Right atrium auricular region (tissue), 2 donors: ENCODE results near the gene HERC3. TPM values are rescaled to one million over a fixed set of nuclear protein-coding genes. Genes with fewer than 3 reads are reported as not detected.

Experiments
- DNase-seq: peaks from one replicate; pipeline ENCODE4 v3.0.0-alpha.2; 2019; ENCODE audit warnings: low spot score
- H3K27ac ChIP-seq, 2 donors: fragments of 200-600 bp; sonication (generic); 1 replicate in 1 of 2; 2 replicates in 1 of 2; pipeline ENCODE4 v1.5.1; 2016 to 2019
- H3K27me3 ChIP-seq, 2 donors: fragments of 200-600 bp; sonication (generic); one replicate each; pipeline versions ENCODE4 v1.5.1 to v1.6.0; 2017 to 2019
- H3K36me3 ChIP-seq: fragments of 200-600 bp; sonication (generic); one replicate; pipeline ENCODE4 v1.5.1; 2016
- H3K4me1 ChIP-seq, 2 donors: fragments of 200-600 bp; sonication (generic); one replicate each; pipeline versions ENCODE4 v1.5.1 to v1.6.0; 2017 to 2019
- H3K4me3 ChIP-seq, 2 donors: fragments of 200-600 bp; sonication (generic); 1 replicate in 1 of 2; 2 replicates in 1 of 2; pipeline ENCODE4 v1.5.1; 2017 to 2019; ENCODE audit warnings: mild to moderate bottlenecking in 1 of 2, moderate library complexity in 1 of 2
- H3K9me3 ChIP-seq, 2 donors: fragments of 200-600 bp; sonication (generic); one replicate each; pipeline ENCODE4 v1.5.1; 2019
- CTCF ChIP-seq, 2 donors: fragments of 200-600 bp; sonication (generic); IDR thresholded peaks; one replicate each; pipeline ENCODE4 v1.5.1; 2019; ENCODE audit warnings: antibody characterized with exemption in 2 of 2
- total RNA-seq, 2 donors: library from RNA; depleted of rRNA; stranded (reverse); fragments of >200 nt; gene quantifications; one replicate each; pipeline ENCODE4 v1.1.0, GENCODE V29; 2016

HERC3 gene
- total RNA-seq, 2 donors from 2014 or later: 27.4 to 36.2 TPM

GRCh38 chr4:88698519-88698918 lies 106.2 kb downstream of the HERC3 start:
- TF ChIP-seq CTCF (IDR thresholded peaks at IDR 0.05): no peak
- no peak for DNase-seq
- H3K9me3 ChIP-seq: no peaks in the 10 kb centered on the region
- no peaks in the 10 kb centered on the region for H3K27me3 ChIP-seq
- H3K4me3 ChIP-seq: no peak overlapping the region
- peak overlapping the region; percentile 81 for H3K27ac ChIP-seq
- H3K36me3 ChIP-seq: peaks cover 10% of the 10 kb centered on the region
- H3K4me1 ChIP-seq: no peaks in the 10 kb centered on the region

GRCh38 chr4:88702782-88703181 lies 110.5 kb downstream of the HERC3 start:
- Histone ChIP-seq H3K4me3 (no peak overlapping the region), H3K9me3 (no peaks in the 10 kb centered on the region), H3K4me1 (peaks cover 0 to 12% of the 10 kb centered on the region in 2 donors), H3K27me3 (no peaks in the 10 kb centered on the region), H3K27ac (no peak overlapping the region), H3K36me3 (peaks cover 19% of the 10 kb centered on the region)
- DNase-seq: no peak
- no peak for TF ChIP-seq CTCF (IDR thresholded peaks at IDR 0.05)

GRCh38 chr4:88705223-88705622 lies 112.9 kb downstream of the HERC3 start:
- no peak overlapping the region for H3K27ac ChIP-seq
- no peak for TF ChIP-seq CTCF (IDR thresholded peaks at IDR 0.05)
- peaks cover 0 to 12% of the 10 kb centered on the region in 2 donors for H3K4me1 ChIP-seq
- H3K36me3 ChIP-seq: peaks cover 18% of the 10 kb centered on the region
- no peaks in the 10 kb centered on the region for H3K27me3 ChIP-seq
- H3K9me3 ChIP-seq: no peaks in the 10 kb centered on the region
- no peak overlapping the region for H3K4me3 ChIP-seq
- DNase-seq: no peak

- H3K27ac ChIP-seq: no peak overlapping the region
- no peak overlapping the region for H3K4me3 ChIP-seq
- H3K27me3 ChIP-seq: no peaks in the 10 kb centered on the region
- H3K4me1 ChIP-seq: peaks cover 0 to 12% of the 10 kb centered on the region in 2 donors
- no peak for TF ChIP-seq CTCF (IDR thresholded peaks at IDR 0.05)
- no peak for DNase-seq
- H3K36me3 ChIP-seq: peaks cover 25% of the 10 kb centered on the region
- no peaks in the 10 kb centered on the region for H3K9me3 ChIP-seq
Observed at GRCh38 chr4:88705805-88706492, 113.7 kb downstream of the HERC3 start.

- H3K27me3 ChIP-seq: no peaks in the 10 kb centered on the region
- H3K4me1 ChIP-seq: peaks cover 0 to 12% of the 10 kb centered on the region in 2 donors
- H3K36me3 ChIP-seq: peaks cover 30% of the 10 kb centered on the region
- no peak for DNase-seq
- H3K9me3 ChIP-seq: no peaks in the 10 kb centered on the region
- peak; percentile 47 to 73 for TF ChIP-seq CTCF (IDR thresholded peaks at IDR 0.05)
- H3K4me3 ChIP-seq: no peak overlapping the region
- peak overlapping the region in 1 of 2 donors; percentile 52 for H3K27ac ChIP-seq
Observed at GRCh38 chr4:88706574-88706973, 114.3 kb downstream of the HERC3 start.

GRCh38 chr4:88709989-88710388 lies 117.7 kb downstream of the HERC3 start:
- Histone ChIP-seq H3K4me1 (peaks cover 0 to 12% of the 10 kb centered on the region in 2 donors), H3K36me3 (peaks cover 26% of the 10 kb centered on the region), H3K27ac (no peak overlapping the region), H3K4me3 (no peak overlapping the region), H3K9me3 (no peaks in the 10 kb centered on the region), H3K27me3 (no peaks in the 10 kb centered on the region)
- TF ChIP-seq CTCF (IDR thresholded peaks at IDR 0.05): no peak
- no peak for DNase-seq
